Panc1 (cell line): ENCODE results near the gene PDK3.

Source experiments
- CTCF ChIP-seq: fragments of 450-650 bp; IDR thresholded peaks from 2 replicates; pipeline ENCODE4 v1.5.1; 2017; ENCODE audit warnings: mild to moderate bottlenecking
- POLR2AphosphoS5 ChIP-seq: IDR thresholded peaks from 2 replicates; pipeline ENCODE4 v1.6.1; 2012; ENCODE audit warnings: mild to moderate bottlenecking, low read depth, low read length, moderate library complexity
- REST ChIP-seq, 2 experiments: IDR thresholded peaks; 2 replicates each; pipeline ENCODE4 v1.6.1; 2011 to 2012; ENCODE audit warnings: low read depth in 2 of 2, control low read depth in 1 of 2, low read length in 1 of 2, mild to moderate bottlenecking in 1 of 2, moderate library complexity in 1 of 2; ENCODE audit not compliant: insufficient read depth in 1 of 2
- SIN3A ChIP-seq: IDR thresholded peaks from 2 replicates; pipeline ENCODE4 v1.6.1; 2012; ENCODE audit warnings: low read depth, mild to moderate bottlenecking, low read length, moderate library complexity, borderline replicate concordance; ENCODE audit not compliant: insufficient read depth
- TCF7L2 ChIP-seq: IDR thresholded peaks from 2 replicates; pipeline ENCODE4 v1.6.1; 2011; ENCODE audit warnings: mild to moderate bottlenecking, low read depth, low read length, inconsistent platforms

GRCh38 chrX:24475480-24475879 lies 10.4 kb downstream of the PDK3 start:
- TF ChIP-seq CTCF: no peak
- no peak for TF ChIP-seq REST (IDR thresholded peaks at IDR 0.05; ENCODE audit: insufficient read depth in 1 of 2, low read depth in 2 of 2, low read length in 1 of 2)
- no peak for TF ChIP-seq POLR2AphosphoS5
- TF ChIP-seq SIN3A: no peak
- no peak for TF ChIP-seq TCF7L2
